GM12891 (cell line): ENCODE data around the gene LAMC2.

Source experiments
- POLR2A ChIP-seq: IDR thresholded peaks from 2 replicates; pipeline ENCODE4 v1.6.1; 2011; ENCODE audit warnings: low read depth, low read length, control low read depth
- POLR2AphosphoS5 ChIP-seq: IDR thresholded peaks from 2 replicates; pipeline ENCODE4 v1.6.1; 2011; ENCODE audit warnings: low read depth, low read length, control low read depth

- TF ChIP-seq POLR2A: no peak
- TF ChIP-seq POLR2AphosphoS5: no peak
Measured at GRCh38 chr1:183288583-183288982, 102.5 kb downstream of the LAMC2 start.
